GM06990 (cell line): ENCODE measurements around the gene HESX1.

Experiments
- DNase-seq: peaks from one replicate; pipeline ENCODE4 v3.0.0-alpha.2; 2011; ENCODE audit not compliant: insufficient read length; ENCODE audit errors: extremely low read depth
- H3K27me3 ChIP-seq: replicated peaks from 2 replicates; pipeline ENCODE4 v1.6.0; 2011; ENCODE audit warnings: low read length; ENCODE audit not compliant: control insufficient read depth, insufficient read depth
- H3K36me3 ChIP-seq: 2 replicates; pipeline ENCODE4 v1.5.1; 2011; ENCODE audit warnings: low read length; ENCODE audit not compliant: control insufficient read depth, insufficient read depth
- H3K4me3 ChIP-seq: replicated peaks from 2 replicates; pipeline ENCODE4 v1.5.1; 2011; ENCODE audit warnings: low read depth, mild to moderate bottlenecking, control low read depth, low read length
- TF ChIP-seq, protein P1 (sequence below): IDR thresholded peaks from 2 replicates; pipeline ENCODE4 v1.5.1; 2011; ENCODE audit warnings: low read length, control low read depth, mild to moderate bottlenecking, inconsistent platforms; ENCODE audit not compliant: insufficient read depth, poor library complexity, severe bottlenecking

The HESX1 gene

DNA sequence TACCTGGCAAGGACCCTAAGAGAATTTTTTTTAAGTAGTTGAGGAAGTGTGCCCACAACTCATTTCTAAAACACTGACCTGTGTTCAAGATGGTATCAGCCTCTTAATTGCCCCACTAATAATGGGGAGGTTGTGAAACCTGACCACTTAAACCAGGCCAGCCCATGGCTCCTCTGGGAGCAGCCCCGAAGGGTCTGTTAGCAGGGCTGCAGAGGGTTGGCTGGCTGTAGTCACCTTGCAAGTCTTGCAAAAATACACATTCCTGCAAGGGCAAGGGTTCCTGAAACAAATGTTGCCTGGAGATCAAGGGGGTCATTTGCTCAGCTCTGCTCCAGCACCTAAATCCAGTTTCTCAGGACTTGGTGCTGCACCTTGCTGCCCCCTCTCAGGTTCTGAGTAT is 37.9 kb downstream of the HESX1 start:
- peaks cover 6% of the 10 kb centered on the region for H3K27me3 ChIP-seq
- no peaks in the 10 kb centered on the region for H3K36me3 ChIP-seq
- H3K4me3 ChIP-seq, result no peak overlapping the region
- TF ChIP-seq, protein P1, sequence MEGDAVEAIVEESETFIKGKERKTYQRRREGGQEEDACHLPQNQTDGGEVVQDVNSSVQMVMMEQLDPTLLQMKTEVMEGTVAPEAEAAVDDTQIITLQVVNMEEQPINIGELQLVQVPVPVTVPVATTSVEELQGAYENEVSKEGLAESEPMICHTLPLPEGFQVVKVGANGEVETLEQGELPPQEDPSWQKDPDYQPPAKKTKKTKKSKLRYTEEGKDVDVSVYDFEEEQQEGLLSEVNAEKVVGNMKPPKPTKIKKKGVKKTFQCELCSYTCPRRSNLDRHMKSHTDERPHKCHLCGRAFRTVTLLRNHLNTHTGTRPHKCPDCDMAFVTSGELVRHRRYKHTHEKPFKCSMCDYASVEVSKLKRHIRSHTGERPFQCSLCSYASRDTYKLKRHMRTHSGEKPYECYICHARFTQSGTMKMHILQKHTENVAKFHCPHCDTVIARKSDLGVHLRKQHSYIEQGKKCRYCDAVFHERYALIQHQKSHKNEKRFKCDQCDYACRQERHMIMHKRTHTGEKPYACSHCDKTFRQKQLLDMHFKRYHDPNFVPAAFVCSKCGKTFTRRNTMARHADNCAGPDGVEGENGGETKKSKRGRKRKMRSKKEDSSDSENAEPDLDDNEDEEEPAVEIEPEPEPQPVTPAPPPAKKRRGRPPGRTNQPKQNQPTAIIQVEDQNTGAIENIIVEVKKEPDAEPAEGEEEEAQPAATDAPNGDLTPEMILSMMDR, result no peak
- no peak for DNase-seq

DNA sequence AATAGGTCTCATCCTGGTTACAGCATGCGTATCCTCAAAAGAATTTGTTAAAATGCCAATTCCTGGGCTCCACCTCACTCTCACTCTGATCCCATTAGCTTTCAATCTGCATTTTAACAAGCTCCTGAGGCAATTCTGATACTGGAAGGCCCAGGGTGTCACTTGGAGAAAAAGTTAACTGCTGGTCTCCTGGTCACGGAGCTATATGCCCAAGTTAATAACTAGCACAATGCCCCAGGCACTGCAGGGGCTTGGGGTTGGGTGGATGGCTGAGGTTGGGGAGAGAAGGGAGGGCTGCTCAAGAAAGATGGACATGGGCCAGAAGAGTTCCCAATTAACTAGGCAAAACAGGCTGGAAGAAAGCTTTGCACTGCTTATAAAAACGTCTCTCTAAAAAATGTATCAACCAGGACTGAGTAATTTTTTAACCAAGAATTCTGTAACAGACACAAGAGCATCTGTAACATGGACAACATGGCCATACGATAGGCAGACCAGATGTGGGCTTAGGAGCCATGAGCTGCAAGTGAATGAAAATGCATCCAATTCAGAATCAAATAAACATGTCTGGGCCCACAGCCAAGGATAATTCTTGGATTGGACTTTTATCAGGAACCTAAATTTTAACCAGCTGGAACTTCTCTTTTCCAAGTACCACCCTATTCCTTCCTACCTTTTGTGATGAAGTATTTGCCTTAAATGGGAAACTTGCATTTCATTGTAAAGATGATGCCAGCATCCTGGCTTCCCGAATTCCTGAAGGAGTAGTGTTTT is 38.8 kb downstream of the HESX1 start:
- Histone ChIP-seq H3K36me3 (no peaks in the 10 kb centered on the region), H3K27me3 (peaks cover 4% of the 10 kb centered on the region), H3K4me3 (no peak overlapping the region)
- no peak for DNase-seq
- TF ChIP-seq, protein P1, result no peak

DNA sequence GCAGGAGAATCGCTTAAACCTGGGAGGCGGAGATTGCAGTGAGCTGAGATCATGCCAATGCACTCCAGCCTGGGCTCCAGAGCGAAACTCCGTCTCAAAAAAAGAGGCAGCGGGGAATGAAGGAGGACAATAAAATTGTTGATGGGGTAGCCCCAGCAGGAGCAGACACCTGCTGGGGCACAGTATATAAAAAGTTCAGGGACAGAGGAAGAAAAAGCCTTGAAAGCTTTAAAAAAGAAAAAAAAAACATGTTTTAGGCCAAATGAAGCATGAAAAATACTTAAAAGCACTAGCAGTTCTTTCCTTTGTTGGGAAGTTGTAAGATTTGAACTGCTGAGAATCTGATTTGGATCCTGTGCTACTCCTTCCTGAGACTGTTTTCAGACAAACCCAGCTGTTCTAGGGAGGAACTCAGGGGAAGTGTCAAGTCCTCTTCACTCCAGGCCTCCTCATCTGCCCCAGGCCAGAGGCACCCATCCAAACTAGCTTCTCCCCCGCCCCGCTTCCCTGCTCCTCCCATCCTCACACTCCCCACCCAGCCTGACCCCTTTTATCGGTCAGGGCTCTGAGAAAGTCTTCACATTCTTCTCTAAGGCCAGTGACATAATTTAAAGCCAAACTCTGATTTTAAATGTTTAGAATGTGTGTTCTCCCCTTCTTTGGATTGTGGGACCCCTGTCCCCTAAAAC is 39.6 kb downstream of the HESX1 start:
- DNase-seq, result no peak
- TF ChIP-seq, protein P1, result no peak
- peaks cover 4% of the 10 kb centered on the region for H3K27me3 ChIP-seq
- no peak overlapping the region for H3K4me3 ChIP-seq
- no peaks in the 10 kb centered on the region for H3K36me3 ChIP-seq

DNA sequence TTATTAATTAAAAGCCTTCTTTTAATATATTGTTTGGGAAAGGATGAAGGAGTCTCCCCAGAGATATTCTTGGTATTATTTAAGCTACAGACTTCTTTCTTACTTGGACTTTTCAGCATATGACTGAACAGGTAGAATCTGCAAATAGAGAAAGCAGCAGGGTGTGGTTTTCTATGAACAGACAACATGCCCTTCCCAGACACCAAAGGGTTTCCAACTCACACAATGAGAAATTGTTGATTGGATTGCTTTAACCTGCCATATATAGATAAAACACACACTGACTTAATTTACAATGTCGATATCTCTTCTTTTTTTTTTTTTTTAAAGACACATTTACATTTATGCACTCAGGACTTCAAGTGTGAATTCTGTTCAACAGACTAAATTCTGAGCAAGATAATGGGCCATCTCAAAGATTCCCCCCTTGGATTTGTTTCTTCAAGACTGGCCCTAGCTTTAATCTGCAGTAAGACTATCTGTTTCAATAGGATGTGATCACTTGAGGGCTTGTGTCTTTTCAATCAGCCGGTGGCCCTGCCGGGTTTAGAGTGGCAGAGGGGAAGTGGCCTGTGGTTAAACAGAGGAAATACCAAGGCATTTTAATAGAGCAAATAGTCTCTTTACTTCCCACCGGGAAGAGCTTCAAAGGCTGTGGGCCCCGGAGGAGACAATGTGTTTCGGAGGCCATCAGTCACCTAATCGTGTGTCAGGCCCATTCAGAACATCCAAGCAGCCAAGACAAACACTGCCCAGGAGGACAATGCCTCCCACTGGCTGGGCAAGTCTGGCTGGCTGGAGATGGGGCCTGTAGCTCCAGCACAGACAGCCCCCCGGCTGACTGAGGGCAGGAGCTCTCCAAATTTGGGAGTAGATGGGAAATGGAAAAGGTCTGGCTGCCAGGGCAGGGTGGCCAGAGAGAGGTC is 40.7 kb downstream of the HESX1 start:
- H3K36me3 ChIP-seq, result no peaks in the 10 kb centered on the region
- H3K27me3 ChIP-seq, result peaks cover 3% of the 10 kb centered on the region
- H3K4me3 ChIP-seq, result no peak overlapping the region
- DNase-seq, result no peak
- TF ChIP-seq, protein P1, result no peak

DNA sequence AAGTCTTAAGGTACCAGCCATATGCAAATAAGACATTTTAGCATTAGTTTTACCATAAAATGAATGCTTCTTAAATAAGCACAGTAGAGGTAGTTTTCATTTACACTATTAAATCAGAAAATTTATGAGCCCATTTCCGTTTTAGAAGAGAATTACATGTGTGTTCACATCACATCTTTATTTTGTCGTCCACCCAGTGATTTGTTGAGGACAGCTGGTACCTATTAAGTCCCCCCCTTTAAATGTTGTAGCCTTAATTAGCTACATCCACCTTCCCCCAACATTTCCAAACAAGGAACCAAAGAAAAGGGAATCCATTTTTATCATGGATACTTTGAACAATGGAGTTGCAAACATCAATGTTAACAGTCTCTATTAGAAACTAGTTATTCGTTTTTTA is 41.5 kb downstream of the HESX1 start:
- no peaks in the 10 kb centered on the region for H3K36me3 ChIP-seq
- TF ChIP-seq, protein P1, result no peak
- H3K27me3 ChIP-seq, result peaks cover 3% of the 10 kb centered on the region; the same call in 1 of the 2 replicates
- no peak for DNase-seq
- H3K4me3 ChIP-seq, result no peak overlapping the region
